PC-3 (cell line): ENCODE data around the gene DDOST. TPM values are rescaled to one million over a fixed set of nuclear protein-coding genes. Genes with fewer than 3 reads are reported as not detected.

Source experiments
- ATAC-seq: fragments of 200-7000 bp; cut with Tn5 transposase; 2 replicates; pipeline ENCODE4 v1.9.1; 2020; ENCODE audit warnings: mild to moderate bottlenecking, moderate library complexity
- BruUV-seq: library from RNA; stranded (reverse); fragments of 400-500 nt; replicated peaks from 2 replicates; lab custom pipeline; 2021; lab: Mats Ljungman, UMichigan
- CTCF ChIA-PET: fragments of 300-600 bp; sonication (Branson Sonifier 250); formaldehyde crosslinking; loops from one replicate; lab custom pipeline; 2022; ENCODE audit warnings: antibody characterized with exemption; lab: Charles Lee
- POLR2A ChIA-PET: fragments of 300-600 bp; sonication (Branson Sonifier 250); formaldehyde crosslinking; loops from one replicate; lab custom pipeline; 2022; ENCODE audit warnings: antibody characterized with exemption; ENCODE audit not compliant: unreplicated experiment; lab: Charles Lee
- DNase-seq: peaks from one replicate; pipeline ENCODE4 v3.0.0-alpha.2; 2015
- H2AFZ ChIP-seq: fragments of 300-600 bp; sonication (generic); 2 replicates; pipeline ENCODE4 v1.6.0; 2016; ENCODE audit warnings: antibody characterized with exemption, low read length
- H3F3A ChIP-seq: fragments of 300-600 bp; sonication (generic); one replicate; pipeline ENCODE4 v1.6.0; 2017; ENCODE audit warnings: antibody characterized with exemption, low read length, control low read depth, mild to moderate bottlenecking; ENCODE audit not compliant: unreplicated experiment
- H3K27ac ChIP-seq: fragments of 300-600 bp; sonication (generic); 2 replicates; pipeline ENCODE4 v1.5.1; 2016; ENCODE audit warnings: mild to moderate bottlenecking, low read length
- H3K27me3 ChIP-seq: fragments of 300-600 bp; sonication (generic); 2 replicates; pipeline ENCODE4 v1.6.1; 2016; ENCODE audit warnings: low read length, mixed read lengths
- H3K36me3 ChIP-seq: fragments of 300-600 bp; sonication (generic); 2 replicates; pipeline ENCODE4 v1.6.1; 2016; ENCODE audit warnings: low read depth, mixed run types, low read length, mixed read lengths
- H3K4me1 ChIP-seq: fragments of 300-600 bp; sonication (generic); 2 replicates; pipeline ENCODE4 v1.5.1; 2016; ENCODE audit warnings: low read length; ENCODE audit not compliant: insufficient read depth
- H3K4me2 ChIP-seq: fragments of 300-600 bp; sonication (generic); 2 replicates; pipeline ENCODE4 v1.6.0; 2016; ENCODE audit warnings: low read length
- H3K4me3 ChIP-seq: fragments of 300-600 bp; sonication (generic); 2 replicates; pipeline ENCODE4 v1.5.1; 2016; ENCODE audit warnings: mild to moderate bottlenecking, low read length, mixed read lengths
- H3K79me2 ChIP-seq: fragments of 300-600 bp; sonication (generic); 2 replicates; pipeline ENCODE4 v1.6.1; 2017; ENCODE audit warnings: low read length, mixed read lengths
- H3K9ac ChIP-seq: fragments of 300-600 bp; sonication (generic); 2 replicates; pipeline ENCODE4 v1.6.0; 2016; ENCODE audit warnings: mild to moderate bottlenecking, low read length
- H3K9me2 ChIP-seq: fragments of 300-600 bp; sonication (generic); replicated peaks from 2 replicates; pipeline ENCODE4 v1.6.1; 2016; ENCODE audit warnings: mixed run types, low read length, mixed read lengths
- H3K9me3 ChIP-seq: fragments of 300-600 bp; sonication (generic); 2 replicates; pipeline ENCODE4 v1.6.1; 2016; ENCODE audit warnings: low read length, mixed read lengths
- H4K20me1 ChIP-seq: fragments of 300-600 bp; sonication (generic); 2 replicates; pipeline ENCODE4 v1.6.1; 2016; ENCODE audit warnings: low read length, mixed read lengths
- EZH2 ChIP-seq: fragments of 300-600 bp; sonication (generic); IDR thresholded peaks from one replicate; pipeline ENCODE4 v1.6.1; 2017; ENCODE audit warnings: antibody characterized with exemption, mild to moderate bottlenecking, low read length; ENCODE audit not compliant: unreplicated experiment
- EZH2phosphoT487 ChIP-seq: fragments of 300-600 bp; sonication (generic); IDR thresholded peaks from 2 replicates; pipeline ENCODE4 v1.6.1; 2018; ENCODE audit warnings: mild to moderate bottlenecking, antibody characterized with exemption, low read length, borderline replicate concordance
- intact Hi-C: fragments of 100-400 bp; cut with micrococcal nuclease; formaldehyde crosslinking; loops from 2 replicates; pipeline ENCODE4 v1.9.0; 2023
- total RNA-seq: library from RNA; depleted of rRNA; stranded (reverse); fragments of >200 nt; gene quantifications from 2 replicates; pipeline ENCODE4 v1.2.3, GENCODE V29; 2014
- TF ChIP-seq, protein P1 (sequence below): fragments of 300-600 bp; sonication (generic); conservative IDR thresholded peaks from 2 replicates; pipeline ENCODE4 v1.5.1; 2017; ENCODE audit warnings: antibody characterized with exemption, low read depth, mild to moderate bottlenecking, low read length

The DDOST gene
- total RNA-seq, 1 experiment from 2014 or later, result 357 TPM

DNA sequence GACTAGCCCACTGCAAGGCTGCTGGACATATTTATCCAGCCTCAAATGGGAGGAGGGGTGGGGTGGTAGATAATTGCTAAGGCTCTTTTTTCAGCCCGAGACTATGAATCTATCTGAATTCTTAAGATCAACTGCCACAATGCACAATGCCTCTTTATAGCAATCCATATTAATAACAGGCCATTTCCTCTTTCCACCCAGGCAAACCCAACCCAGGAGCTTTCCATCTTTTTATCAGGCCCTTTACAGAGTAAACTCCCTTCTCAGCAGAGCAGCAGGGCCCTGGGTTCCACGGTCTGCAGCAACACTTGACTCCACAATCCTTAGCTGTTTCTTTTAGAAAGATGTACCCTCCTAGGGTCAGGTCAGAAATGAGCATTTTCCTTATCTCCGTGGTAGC is 806 bp downstream of the DDOST start:
- DNase-seq (no peak), ATAC-seq (no peak)
- no peaks in the 10 kb centered on the region for H3K27me3 ChIP-seq
- H3K9ac ChIP-seq, result peak overlapping the region; percentile 96
- BruUV-seq, result no TSS peak
- no peaks in the 10 kb centered on the region for H3K9me3 ChIP-seq
- 0 out of 2 replicates have a peak, but pooled peaks cover 5% of the 10 kb centered on the region for H4K20me1 ChIP-seq
- intact Hi-C loops, result loop anchor here (5.0 kb wide), 1 partner anchor 127 kb away; the partner anchor contains the start of gene HP1BP3
- ChIA-PET POLR2A (no interaction called here), CTCF (no interaction called here)
- no peak overlapping the region for H3K27ac ChIP-seq
- H3F3A ChIP-seq, result no peaks in the 10 kb centered on the region
- no peak for TF ChIP-seq EZH2
- TF ChIP-seq, protein P1, sequence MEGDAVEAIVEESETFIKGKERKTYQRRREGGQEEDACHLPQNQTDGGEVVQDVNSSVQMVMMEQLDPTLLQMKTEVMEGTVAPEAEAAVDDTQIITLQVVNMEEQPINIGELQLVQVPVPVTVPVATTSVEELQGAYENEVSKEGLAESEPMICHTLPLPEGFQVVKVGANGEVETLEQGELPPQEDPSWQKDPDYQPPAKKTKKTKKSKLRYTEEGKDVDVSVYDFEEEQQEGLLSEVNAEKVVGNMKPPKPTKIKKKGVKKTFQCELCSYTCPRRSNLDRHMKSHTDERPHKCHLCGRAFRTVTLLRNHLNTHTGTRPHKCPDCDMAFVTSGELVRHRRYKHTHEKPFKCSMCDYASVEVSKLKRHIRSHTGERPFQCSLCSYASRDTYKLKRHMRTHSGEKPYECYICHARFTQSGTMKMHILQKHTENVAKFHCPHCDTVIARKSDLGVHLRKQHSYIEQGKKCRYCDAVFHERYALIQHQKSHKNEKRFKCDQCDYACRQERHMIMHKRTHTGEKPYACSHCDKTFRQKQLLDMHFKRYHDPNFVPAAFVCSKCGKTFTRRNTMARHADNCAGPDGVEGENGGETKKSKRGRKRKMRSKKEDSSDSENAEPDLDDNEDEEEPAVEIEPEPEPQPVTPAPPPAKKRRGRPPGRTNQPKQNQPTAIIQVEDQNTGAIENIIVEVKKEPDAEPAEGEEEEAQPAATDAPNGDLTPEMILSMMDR, result no peak
- TF ChIP-seq EZH2phosphoT487, result no peak
- peak overlapping the region; percentile 97 for H3K4me3 ChIP-seq
- H3K79me2 ChIP-seq, result peaks cover 56% of the 10 kb centered on the region
- H3K9me2 ChIP-seq, result no peaks in the 10 kb centered on the region
- peaks cover 8% of the 10 kb centered on the region; the same call in 1 of the 2 replicates for H3K4me1 ChIP-seq
- peak overlapping the region; percentile 72; the same call in 1 of the 2 replicates for H2AFZ ChIP-seq
- H3K4me2 ChIP-seq, result peak overlapping the region; percentile 95
- peaks cover 30% of the 10 kb centered on the region; the same call in 1 of the 2 replicates for H3K36me3 ChIP-seq

DNA sequence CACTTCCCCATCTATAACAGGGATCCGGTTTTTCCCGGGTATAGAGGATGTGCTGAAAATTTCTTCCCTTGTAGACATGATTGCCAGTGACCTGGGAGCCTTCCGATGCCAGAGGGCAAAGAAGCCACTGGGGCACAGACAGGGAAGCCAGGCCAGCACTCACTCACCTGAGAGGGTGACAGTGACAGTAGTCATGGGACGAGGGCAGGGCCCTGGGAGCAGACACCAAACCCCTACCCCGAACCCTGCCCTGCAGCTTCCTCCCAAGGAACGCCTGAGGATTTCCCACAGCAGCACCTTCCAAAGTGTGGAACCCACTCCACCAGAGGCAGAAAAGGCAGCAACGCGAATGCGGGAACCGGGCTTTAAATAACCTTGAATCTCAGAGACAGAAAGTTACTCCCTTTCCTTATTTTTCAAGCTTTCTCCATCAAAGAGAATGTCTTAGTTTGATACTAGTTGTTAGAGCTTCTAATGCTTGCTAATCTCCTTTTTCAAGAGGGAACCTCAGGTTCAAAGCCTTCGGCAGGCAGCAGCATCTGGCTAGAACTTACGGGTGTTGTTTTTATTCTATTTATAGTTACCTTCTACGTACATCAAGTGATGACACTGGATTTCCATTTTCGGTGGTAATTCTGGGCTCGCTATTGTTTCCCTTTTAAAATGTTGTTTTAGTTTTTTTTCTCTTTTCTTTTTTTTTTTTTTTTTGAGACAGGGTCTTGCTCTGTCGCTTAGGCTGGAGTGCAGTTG is 2.8 kb downstream of the DDOST start:
- intact Hi-C loops, result no loop called here
- no peak overlapping the region for H3K9ac ChIP-seq
- no peaks in the 10 kb centered on the region for H3K9me3 ChIP-seq
- H3K79me2 ChIP-seq, result peaks cover 56% of the 10 kb centered on the region
- TF ChIP-seq EZH2 (no peak), EZH2phosphoT487 (no peak)
- TF ChIP-seq, protein P1, result no peak
- no peak overlapping the region for H3K4me3 ChIP-seq
- CTCF ChIA-PET, result no interaction called here
- 0 out of 2 replicates have a peak, but pooled peaks cover 5% of the 10 kb centered on the region for H4K20me1 ChIP-seq
- DNase-seq (no peak), ATAC-seq (no peak)
- H3K36me3 ChIP-seq, result peaks cover 45% of the 10 kb centered on the region; the same call in 1 of the 2 replicates
- no peaks in the 10 kb centered on the region for H3K9me2 ChIP-seq
- no peak overlapping the region for H3K4me2 ChIP-seq
- no TSS peak for BruUV-seq
- no peaks in the 10 kb centered on the region for H3F3A ChIP-seq
- POLR2A ChIA-PET, result interaction anchor here (0.6 kb wide), 1 partner anchor 449 kb away, joined by 5 read pairs; no protein-coding TSS in a partner anchor
- no peak overlapping the region for H2AFZ ChIP-seq
- H3K4me1 ChIP-seq, result peaks cover 8% of the 10 kb centered on the region; the same call in 1 of the 2 replicates
- H3K27me3 ChIP-seq, result no peaks in the 10 kb centered on the region
- no peak overlapping the region for H3K27ac ChIP-seq

DNA sequence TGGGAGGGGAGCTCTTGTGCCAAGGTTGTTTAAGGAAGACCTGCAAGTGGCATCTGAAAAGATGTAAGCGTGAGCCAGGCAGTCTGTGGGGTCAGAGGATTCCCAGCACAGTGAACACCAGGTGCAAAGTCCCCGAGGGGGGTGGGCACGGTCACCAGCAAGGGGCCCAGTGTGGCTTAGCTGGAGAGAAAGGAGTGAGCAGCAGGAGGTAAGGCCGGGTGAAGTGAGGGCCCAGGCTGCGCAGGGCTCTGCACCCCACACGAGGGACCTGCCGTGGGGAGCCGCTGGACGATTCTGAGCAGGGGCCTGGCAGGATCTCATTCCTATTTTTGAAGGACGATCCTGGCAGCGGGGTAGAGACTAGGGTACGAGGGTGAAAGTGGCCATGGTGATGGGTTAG is 4.1 kb downstream of the DDOST start:
- no peak overlapping the region for H3K9ac ChIP-seq

More for the DNA sequence above, 4.1 kb downstream of the DDOST start:
- Histone ChIP-seq H2AFZ (no peak overlapping the region), H3K9me2 (no peaks in the 10 kb centered on the region), H3K27me3 (no peaks in the 10 kb centered on the region), H3K36me3 (peaks cover 58% of the 10 kb centered on the region), H3F3A (no peaks in the 10 kb centered on the region), H3K9me3 (no peaks in the 10 kb centered on the region), H3K4me3 (no peak overlapping the region), H3K4me2 (no peak overlapping the region), H3K27ac (no peak overlapping the region), H4K20me1 (0 out of 2 replicates have a peak, but pooled peaks cover 5% of the 10 kb centered on the region), H3K79me2 (peaks cover 56% of the 10 kb centered on the region), H3K4me1 (peaks cover 8% of the 10 kb centered on the region; the same call in 1 of the 2 replicates)
- POLR2A ChIA-PET, result no interaction called here
- CTCF ChIA-PET, result no interaction called here
- intact Hi-C loops, result no loop called here
- ATAC-seq, result no peak
- TF ChIP-seq, protein P1, result no peak
- no peak for TF ChIP-seq EZH2
- TF ChIP-seq EZH2phosphoT487, result no peak
- no peak for DNase-seq
- no TSS peak for BruUV-seq
